ENCODE results near the gene POR.

DNA sequence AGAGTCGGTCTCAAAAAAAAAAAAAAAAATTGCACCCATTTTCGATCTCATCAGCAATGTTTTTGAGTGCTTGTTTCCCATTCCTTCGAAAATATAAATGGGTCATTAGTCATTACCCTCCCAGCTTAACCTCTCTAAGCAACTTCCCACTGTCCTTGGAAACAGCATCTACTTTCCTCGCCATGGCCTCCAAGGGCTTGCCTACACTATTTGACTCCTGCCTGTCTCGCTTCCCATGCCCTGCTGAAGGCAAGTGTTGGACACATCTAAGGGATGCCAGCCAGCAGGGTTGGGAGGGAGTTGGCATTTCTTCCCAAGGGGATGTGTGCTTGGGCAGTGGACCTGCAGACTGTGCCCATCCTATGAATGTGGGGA lies 48.9 kb upstream of the POR start:
- TF ChIP-seq, protein P1, sequence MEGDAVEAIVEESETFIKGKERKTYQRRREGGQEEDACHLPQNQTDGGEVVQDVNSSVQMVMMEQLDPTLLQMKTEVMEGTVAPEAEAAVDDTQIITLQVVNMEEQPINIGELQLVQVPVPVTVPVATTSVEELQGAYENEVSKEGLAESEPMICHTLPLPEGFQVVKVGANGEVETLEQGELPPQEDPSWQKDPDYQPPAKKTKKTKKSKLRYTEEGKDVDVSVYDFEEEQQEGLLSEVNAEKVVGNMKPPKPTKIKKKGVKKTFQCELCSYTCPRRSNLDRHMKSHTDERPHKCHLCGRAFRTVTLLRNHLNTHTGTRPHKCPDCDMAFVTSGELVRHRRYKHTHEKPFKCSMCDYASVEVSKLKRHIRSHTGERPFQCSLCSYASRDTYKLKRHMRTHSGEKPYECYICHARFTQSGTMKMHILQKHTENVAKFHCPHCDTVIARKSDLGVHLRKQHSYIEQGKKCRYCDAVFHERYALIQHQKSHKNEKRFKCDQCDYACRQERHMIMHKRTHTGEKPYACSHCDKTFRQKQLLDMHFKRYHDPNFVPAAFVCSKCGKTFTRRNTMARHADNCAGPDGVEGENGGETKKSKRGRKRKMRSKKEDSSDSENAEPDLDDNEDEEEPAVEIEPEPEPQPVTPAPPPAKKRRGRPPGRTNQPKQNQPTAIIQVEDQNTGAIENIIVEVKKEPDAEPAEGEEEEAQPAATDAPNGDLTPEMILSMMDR (IDR thresholded peaks at IDR 0.05; ENCODE audit: poor library complexity, severe bottlenecking), result no peak
- TF ChIP-seq, protein P2, sequence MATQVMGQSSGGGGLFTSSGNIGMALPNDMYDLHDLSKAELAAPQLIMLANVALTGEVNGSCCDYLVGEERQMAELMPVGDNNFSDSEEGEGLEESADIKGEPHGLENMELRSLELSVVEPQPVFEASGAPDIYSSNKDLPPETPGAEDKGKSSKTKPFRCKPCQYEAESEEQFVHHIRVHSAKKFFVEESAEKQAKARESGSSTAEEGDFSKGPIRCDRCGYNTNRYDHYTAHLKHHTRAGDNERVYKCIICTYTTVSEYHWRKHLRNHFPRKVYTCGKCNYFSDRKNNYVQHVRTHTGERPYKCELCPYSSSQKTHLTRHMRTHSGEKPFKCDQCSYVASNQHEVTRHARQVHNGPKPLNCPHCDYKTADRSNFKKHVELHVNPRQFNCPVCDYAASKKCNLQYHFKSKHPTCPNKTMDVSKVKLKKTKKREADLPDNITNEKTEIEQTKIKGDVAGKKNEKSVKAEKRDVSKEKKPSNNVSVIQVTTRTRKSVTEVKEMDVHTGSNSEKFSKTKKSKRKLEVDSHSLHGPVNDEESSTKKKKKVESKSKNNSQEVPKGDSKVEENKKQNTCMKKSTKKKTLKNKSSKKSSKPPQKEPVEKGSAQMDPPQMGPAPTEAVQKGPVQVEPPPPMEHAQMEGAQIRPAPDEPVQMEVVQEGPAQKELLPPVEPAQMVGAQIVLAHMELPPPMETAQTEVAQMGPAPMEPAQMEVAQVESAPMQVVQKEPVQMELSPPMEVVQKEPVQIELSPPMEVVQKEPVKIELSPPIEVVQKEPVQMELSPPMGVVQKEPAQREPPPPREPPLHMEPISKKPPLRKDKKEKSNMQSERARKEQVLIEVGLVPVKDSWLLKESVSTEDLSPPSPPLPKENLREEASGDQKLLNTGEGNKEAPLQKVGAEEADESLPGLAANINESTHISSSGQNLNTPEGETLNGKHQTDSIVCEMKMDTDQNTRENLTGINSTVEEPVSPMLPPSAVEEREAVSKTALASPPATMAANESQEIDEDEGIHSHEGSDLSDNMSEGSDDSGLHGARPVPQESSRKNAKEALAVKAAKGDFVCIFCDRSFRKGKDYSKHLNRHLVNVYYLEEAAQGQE (IDR thresholded peaks at IDR 0.05; ENCODE audit: borderline replicate concordance), result no peak
- no peak for TF ChIP-seq TAF1 (IDR thresholded peaks at IDR 0.05; ENCODE audit: low read depth)
- TF ChIP-seq EP300 (conservative IDR thresholded peaks at IDR 0.05; ENCODE audit: poor library complexity, severe bottlenecking), result no peak

Measured in neural cell (in vitro differentiated cells).